IgD-negative memory B cell (primary cell): Measurements from ENCODE around the gene PMP22. TPM values are rescaled to one million over a fixed set of nuclear protein-coding genes. Genes with fewer than 3 reads are reported as not detected.
"Not testable (repeated sequence)": the region's sequence is repeated elsewhere in the genome, so short reads cannot be mapped to it uniquely, and the experiment has no call there.

ENCODE experiments used
- H3K27ac Mint-ChIP-seq, 3 donors: one replicate each; pipeline ENCODE4 v1.8.0; 2020 to 2022; ENCODE audit warnings: mild to moderate bottlenecking in 3 of 3, mixed read lengths in 3 of 3, moderate library complexity in 1 of 3
- H3K27me3 Mint-ChIP-seq: one replicate; pipeline ENCODE4 v1.8.0; 2021; ENCODE audit warnings: mixed read lengths
- H3K36me3 Mint-ChIP-seq: one replicate; pipeline ENCODE4 v1.8.0; 2020; ENCODE audit warnings: mild to moderate bottlenecking, mixed read lengths
- H3K4me1 Mint-ChIP-seq, 3 donors: one replicate each; pipeline ENCODE4 v1.8.0; 2020 to 2022; ENCODE audit warnings: mixed read lengths in 3 of 3, mild to moderate bottlenecking in 1 of 3
- H3K4me3 Mint-ChIP-seq, 4 donors: one replicate each; pipeline ENCODE4 v1.8.0; 2020 to 2022; ENCODE audit warnings: mild to moderate bottlenecking in 4 of 4, mixed read lengths in 4 of 4, moderate library complexity in 3 of 4
- H3K9me3 Mint-ChIP-seq, 3 donors: one replicate each; pipeline ENCODE4 v1.8.0; 2020 to 2021; ENCODE audit warnings: mixed read lengths in 3 of 3, mild to moderate bottlenecking in 1 of 3
- polyA plus RNA-seq: library from polyadenylated mRNA; unstranded; fragments of 300-500 nt; fragmentation: Illumina TruSeq; gene quantifications from one replicate; pipeline ENCODE4 v1.2.3, GENCODE V29; 2021

PMP22 gene
- polyA plus RNA-seq, 1 donor from 2014 or later = not detected

- Mint-ChIP-seq H3K27ac (peak overlapping the region in 1 of 3 donors; percentile 48), H3K36me3 (no peaks in the 10 kb centered on the region), H3K4me3 (no peak overlapping the region), H3K4me1 (no peaks in the 10 kb centered on the region), H3K9me3 (peaks cover 0 to 1% (median 0%) of the 10 kb centered on the region in 3 donors), H3K27me3 (peaks cover 4% of the 10 kb centered on the region)
These were observed 34.3 kb downstream of the PMP22 start for GRCh38 chr17:15230866-15231265.

- not testable (repeated sequence) for H3K4me3 Mint-ChIP-seq, H3K4me1 Mint-ChIP-seq, H3K36me3 Mint-ChIP-seq, H3K9me3 Mint-ChIP-seq, H3K27me3 Mint-ChIP-seq, H3K27ac Mint-ChIP-seq
These were observed 43.3 kb downstream of the PMP22 start for GRCh38 chr17:15221827-15222226.

GRCh38 chr17:15220785-15221184 is 44.3 kb downstream of the PMP22 start:
- Mint-ChIP-seq H3K4me1 (no peaks in the 10 kb centered on the region), H3K36me3 (no peaks in the 10 kb centered on the region), H3K9me3 (peaks cover 0 to 1% (median 0%) of the 10 kb centered on the region in 3 donors), H3K27ac (no peak overlapping the region), H3K4me3 (no peak overlapping the region), H3K27me3 (no peaks in the 10 kb centered on the region)

GRCh38 chr17:15216481-15216880 is 48.6 kb downstream of the PMP22 start:
- Mint-ChIP-seq H3K36me3 (no peaks in the 10 kb centered on the region), H3K4me1 (no peaks in the 10 kb centered on the region), H3K27ac (no peak overlapping the region), H3K9me3 (no peaks in the 10 kb centered on the region), H3K27me3 (no peaks in the 10 kb centered on the region), H3K4me3 (no peak overlapping the region)

- no peak overlapping the region for H3K4me3 Mint-ChIP-seq
- no peaks in the 10 kb centered on the region for H3K27me3 Mint-ChIP-seq
- no peaks in the 10 kb centered on the region for H3K4me1 Mint-ChIP-seq
- H3K9me3 Mint-ChIP-seq = peaks cover 0 to 3% (median 0%) of the 10 kb centered on the region in 3 donors
- H3K36me3 Mint-ChIP-seq = no peaks in the 10 kb centered on the region
- H3K27ac Mint-ChIP-seq = no peak overlapping the region
These were observed 51.6 kb downstream of the PMP22 start for GRCh38 chr17:15213381-15214087.

DNA sequence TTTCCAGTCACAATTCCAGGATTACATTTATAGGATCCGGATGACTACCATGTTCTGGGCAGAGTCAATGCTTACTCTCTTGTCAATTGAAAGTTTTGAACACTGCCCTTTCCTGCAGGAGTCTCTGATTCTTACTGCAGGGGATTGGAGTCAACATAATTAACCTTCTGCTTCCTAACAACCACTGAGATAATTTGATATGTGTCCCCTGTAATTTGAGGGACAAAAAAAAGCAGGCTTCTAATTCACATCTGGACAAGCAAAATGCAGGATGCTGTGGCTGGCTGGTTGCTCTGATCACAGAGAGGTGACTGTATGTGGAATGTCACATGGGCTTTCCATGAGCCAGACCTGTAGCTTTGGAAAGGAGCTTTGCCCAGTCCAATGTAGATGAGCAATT is 54.9 kb downstream of the PMP22 start:
- Mint-ChIP-seq H3K4me3 (no peak overlapping the region), H3K9me3 (peaks cover 2 to 8% (median 3%) of the 10 kb centered on the region in 3 donors), H3K27me3 (no peaks in the 10 kb centered on the region), H3K4me1 (no peaks in the 10 kb centered on the region), H3K27ac (no peak overlapping the region), H3K36me3 (no peaks in the 10 kb centered on the region)

DNA sequence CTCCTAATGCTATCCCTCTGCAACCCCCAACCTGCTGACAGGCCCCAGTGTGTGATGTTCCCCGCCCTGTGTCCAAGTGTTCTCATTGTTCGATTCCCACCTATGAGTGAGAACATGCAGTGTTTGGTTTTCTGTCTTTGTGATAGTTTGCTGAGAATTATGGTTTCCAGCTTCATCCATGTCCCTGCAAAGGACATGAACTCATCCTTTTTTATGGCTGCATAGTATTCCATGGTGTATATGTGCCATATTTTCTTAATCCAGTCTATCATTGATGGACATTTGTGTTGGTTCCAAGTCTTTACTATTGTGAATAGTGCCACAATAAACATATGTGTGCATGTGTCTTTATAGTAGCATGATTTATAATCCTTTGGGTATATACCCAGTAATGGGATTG is 62.1 kb downstream of the PMP22 start:
- H3K36me3 Mint-ChIP-seq, H3K27me3 Mint-ChIP-seq, H3K4me1 Mint-ChIP-seq, H3K4me3 Mint-ChIP-seq, H3K27ac Mint-ChIP-seq: not testable (repeated sequence)
- H3K9me3 Mint-ChIP-seq = peaks cover 5 to 17% (median 8%) of the 10 kb centered on the region in 3 donors

GRCh38 chr17:15200574-15200973 is 64.6 kb downstream of the PMP22 start:
- H3K27me3 Mint-ChIP-seq, H3K4me1 Mint-ChIP-seq, H3K27ac Mint-ChIP-seq, H3K4me3 Mint-ChIP-seq, H3K36me3 Mint-ChIP-seq: not testable (repeated sequence)
- peaks cover 5 to 22% (median 8%) of the 10 kb centered on the region in 3 donors for H3K9me3 Mint-ChIP-seq

DNA sequence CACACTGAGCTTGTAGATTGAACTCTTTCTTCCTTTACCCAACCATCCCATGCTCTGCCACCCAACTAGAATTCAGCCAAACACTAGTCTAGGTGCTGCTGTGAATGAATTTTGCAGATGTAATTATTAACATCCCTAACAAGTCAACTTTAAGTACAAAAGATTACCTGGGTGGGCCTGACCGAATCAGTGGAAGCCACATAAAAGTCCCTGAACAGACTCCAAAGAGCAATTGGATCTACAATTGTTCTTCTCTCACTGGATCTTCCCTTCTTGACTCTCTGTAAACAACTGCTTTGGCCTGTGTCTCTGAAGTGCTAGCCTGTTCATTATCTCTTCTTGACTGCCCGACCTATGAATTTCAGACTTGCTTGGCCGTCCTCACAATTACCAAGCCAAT is 67.9 kb downstream of the PMP22 start:
- Mint-ChIP-seq H3K4me3 (no peak overlapping the region), H3K27me3 (no peaks in the 10 kb centered on the region), H3K4me1 (no peaks in the 10 kb centered on the region), H3K27ac (no peak overlapping the region), H3K9me3 (peaks cover 5 to 15% (median 6%) of the 10 kb centered on the region in 3 donors), H3K36me3 (peaks cover 2% of the 10 kb centered on the region)

DNA sequence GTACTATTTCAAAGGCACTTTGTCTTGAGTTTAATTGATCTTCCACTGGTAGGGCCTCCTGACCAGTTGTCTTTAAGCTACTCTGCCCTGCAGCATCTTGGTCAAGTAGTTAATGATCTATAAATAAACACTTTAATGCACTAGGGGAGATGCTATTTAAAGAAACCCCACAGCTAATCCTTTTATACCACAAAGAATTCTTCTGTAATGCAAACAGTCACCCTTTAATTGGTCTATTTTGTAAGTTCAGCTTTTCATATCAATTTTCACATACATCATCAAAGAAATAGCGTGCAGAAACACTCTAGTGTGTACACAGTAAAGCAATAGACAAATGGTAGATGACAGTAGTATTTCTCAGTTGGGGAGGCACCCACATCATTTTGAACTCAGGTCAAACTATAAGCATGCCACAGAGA is 70.3 kb downstream of the PMP22 start:
- Mint-ChIP-seq H3K4me3 (no peak overlapping the region), H3K36me3 (peaks cover 2% of the 10 kb centered on the region), H3K27me3 (peaks cover 1% of the 10 kb centered on the region), H3K9me3 (peaks cover 1 to 10% (median 2%) of the 10 kb centered on the region in 3 donors), H3K4me1 (no peaks in the 10 kb centered on the region), H3K27ac (no peak overlapping the region)

DNA sequence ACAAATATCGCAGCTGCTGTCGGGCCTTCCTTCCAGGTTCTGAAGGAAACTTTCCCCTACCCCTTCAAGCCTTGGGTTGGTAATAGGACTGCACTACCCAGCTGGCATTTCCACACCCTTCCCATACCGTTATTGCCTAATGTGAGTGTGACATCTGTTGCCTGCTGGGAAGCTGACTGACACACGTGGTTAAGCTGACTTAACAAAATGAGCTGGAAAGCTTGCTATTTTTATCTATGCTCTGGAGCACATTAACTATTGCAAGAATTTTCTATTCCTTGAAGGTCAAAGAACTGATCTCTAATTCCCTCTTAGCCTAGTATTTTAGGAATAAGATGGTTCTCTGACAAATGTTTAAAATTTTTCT is 79.5 kb downstream of the PMP22 start:
- H3K27me3 Mint-ChIP-seq = no peaks in the 10 kb centered on the region
- H3K4me1 Mint-ChIP-seq = no peaks in the 10 kb centered on the region
- peaks cover 0 to 2% (median 2%) of the 10 kb centered on the region in 3 donors for H3K9me3 Mint-ChIP-seq
- no peaks in the 10 kb centered on the region for H3K36me3 Mint-ChIP-seq
- H3K27ac Mint-ChIP-seq = no peak overlapping the region
- H3K4me3 Mint-ChIP-seq = no peak overlapping the region

- Mint-ChIP-seq H3K27me3 (no peaks in the 10 kb centered on the region), H3K27ac (no peak overlapping the region), H3K36me3 (no peaks in the 10 kb centered on the region), H3K4me1 (no peaks in the 10 kb centered on the region), H3K4me3 (no peak overlapping the region), H3K9me3 (peaks cover 0 to 2% (median 2%) of the 10 kb centered on the region in 3 donors)
These were observed 80.1 kb downstream of the PMP22 start for GRCh38 chr17:15184872-15185624.

DNA sequence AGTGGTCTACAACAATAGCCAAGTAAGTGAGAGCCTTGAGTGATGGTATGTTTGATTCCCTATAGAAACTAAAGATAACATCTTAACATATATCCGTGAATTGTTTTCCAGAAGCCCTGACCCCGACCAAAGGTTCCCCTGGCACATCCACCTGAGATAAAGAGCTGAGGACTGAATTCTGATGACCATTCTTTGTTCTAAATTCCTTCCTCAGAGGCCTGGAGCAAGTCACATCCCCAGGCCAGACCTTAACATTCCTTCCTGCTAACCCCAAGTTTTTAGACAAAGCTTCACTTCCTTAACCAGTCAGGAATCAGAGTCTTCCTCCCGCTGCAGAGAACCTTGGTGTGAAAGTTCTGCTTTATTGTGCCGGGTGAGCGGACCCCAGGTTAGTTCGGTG is 83.3 kb downstream of the PMP22 start:
- Mint-ChIP-seq H3K9me3 (peaks cover 0 to 2% (median 0%) of the 10 kb centered on the region in 3 donors), H3K27me3 (no peaks in the 10 kb centered on the region), H3K27ac (no peak overlapping the region), H3K4me3 (no peak overlapping the region), H3K4me1 (peaks cover 0 to 2% (median 0%) of the 10 kb centered on the region in 3 donors), H3K36me3 (no peaks in the 10 kb centered on the region)

GRCh38 chr17:15181333-15181732 is 83.8 kb downstream of the PMP22 start:
- H3K27me3 Mint-ChIP-seq = no peaks in the 10 kb centered on the region
- no peaks in the 10 kb centered on the region for H3K36me3 Mint-ChIP-seq
- peaks cover 0 to 2% (median 0%) of the 10 kb centered on the region in 3 donors for H3K4me1 Mint-ChIP-seq
- no peak overlapping the region for H3K27ac Mint-ChIP-seq
- peaks cover 0 to 2% (median 0%) of the 10 kb centered on the region in 3 donors for H3K9me3 Mint-ChIP-seq
- H3K4me3 Mint-ChIP-seq = no peak overlapping the region

DNA sequence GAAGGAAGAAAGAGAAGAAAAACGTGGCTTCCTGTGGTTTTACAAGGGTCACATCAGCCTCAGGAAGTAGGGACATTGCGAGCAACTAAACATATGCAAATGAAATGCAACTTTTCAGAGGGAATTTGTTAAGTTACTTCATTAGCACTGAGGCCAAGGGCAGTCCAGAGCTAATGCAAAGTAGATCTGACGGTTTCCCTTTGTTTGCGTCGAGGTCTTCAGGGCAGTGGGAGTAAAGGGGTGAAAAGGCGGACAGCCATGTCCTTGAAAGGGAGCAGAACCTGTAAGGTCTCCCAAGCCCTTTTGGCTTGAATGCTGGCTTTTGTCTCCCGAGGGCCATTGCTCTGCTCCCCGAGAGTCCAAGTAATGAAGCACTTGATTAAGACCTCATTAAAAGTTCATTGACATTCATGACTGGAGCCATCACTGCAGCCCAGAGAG is 85.0 kb downstream of the PMP22 start:
- Mint-ChIP-seq H3K4me1 (peaks cover 0 to 2% (median 0%) of the 10 kb centered on the region in 3 donors), H3K27me3 (no peaks in the 10 kb centered on the region), H3K9me3 (peaks cover 0 to 2% (median 0%) of the 10 kb centered on the region in 3 donors), H3K27ac (no peak overlapping the region), H3K36me3 (no peaks in the 10 kb centered on the region), H3K4me3 (no peak overlapping the region)
